DOHH2 (cell line): ENCODE data around the gene PLEKHG7.

Experiments used
- EZH2phosphoT487 ChIP-seq: fragments of 200-600 bp; sonication (generic); IDR thresholded peaks from 2 replicates; pipeline ENCODE4 v1.6.1; 2017; ENCODE audit warnings: borderline replicate concordance, mild to moderate bottlenecking, antibody characterized with exemption, low read length, moderate library complexity, mixed read lengths
- TF ChIP-seq, protein P1 (sequence below): fragments of 200-600 bp; sonication (generic); IDR thresholded peaks from one replicate; pipeline ENCODE4 v1.5.1; 2014; ENCODE audit warnings: antibody characterized with exemption, mild to moderate bottlenecking, low read depth, low read length; ENCODE audit not compliant: poor library complexity, severe bottlenecking

DNA sequence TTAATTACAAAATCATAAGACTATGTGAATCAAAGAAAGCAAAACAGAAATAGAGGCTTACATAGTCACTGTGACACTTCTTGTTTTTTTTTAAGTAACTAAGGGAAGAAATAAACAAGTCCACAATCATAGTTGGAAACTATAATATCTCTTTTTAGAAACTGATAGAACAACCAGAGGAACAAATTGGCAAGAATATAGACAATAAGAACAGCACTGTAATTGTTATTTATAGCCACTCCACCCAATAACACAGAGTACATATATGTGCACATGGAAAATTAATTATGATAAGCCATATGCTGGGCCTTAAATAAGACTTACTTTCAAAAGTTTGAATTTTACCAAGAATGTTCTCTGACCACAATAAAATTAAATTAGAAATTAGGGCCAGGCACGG, 101.1 kb downstream of the PLEKHG7 start:
- TF ChIP-seq, protein P1, sequence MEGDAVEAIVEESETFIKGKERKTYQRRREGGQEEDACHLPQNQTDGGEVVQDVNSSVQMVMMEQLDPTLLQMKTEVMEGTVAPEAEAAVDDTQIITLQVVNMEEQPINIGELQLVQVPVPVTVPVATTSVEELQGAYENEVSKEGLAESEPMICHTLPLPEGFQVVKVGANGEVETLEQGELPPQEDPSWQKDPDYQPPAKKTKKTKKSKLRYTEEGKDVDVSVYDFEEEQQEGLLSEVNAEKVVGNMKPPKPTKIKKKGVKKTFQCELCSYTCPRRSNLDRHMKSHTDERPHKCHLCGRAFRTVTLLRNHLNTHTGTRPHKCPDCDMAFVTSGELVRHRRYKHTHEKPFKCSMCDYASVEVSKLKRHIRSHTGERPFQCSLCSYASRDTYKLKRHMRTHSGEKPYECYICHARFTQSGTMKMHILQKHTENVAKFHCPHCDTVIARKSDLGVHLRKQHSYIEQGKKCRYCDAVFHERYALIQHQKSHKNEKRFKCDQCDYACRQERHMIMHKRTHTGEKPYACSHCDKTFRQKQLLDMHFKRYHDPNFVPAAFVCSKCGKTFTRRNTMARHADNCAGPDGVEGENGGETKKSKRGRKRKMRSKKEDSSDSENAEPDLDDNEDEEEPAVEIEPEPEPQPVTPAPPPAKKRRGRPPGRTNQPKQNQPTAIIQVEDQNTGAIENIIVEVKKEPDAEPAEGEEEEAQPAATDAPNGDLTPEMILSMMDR: no peak
- TF ChIP-seq EZH2phosphoT487: no peak
